ENCODE data around the gene DEGS2.

DNA sequence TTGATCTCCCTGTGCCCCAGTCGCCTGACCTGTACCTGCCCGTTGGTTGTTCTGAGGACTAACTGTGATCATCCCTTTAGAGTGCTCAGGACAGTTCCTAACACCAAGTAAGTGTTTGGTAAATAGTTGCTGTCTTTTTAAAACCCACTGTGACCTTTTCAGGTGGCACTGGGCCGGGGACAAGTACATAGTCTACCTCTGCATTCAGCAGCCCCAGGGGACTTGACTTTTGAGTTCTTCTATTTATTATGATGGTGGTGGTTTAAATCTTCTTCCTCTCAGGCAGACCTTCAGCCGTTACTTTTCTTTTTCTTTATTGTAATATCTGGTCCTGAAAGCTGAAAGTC, 55.5 kb downstream of the DEGS2 start:
- TF ChIP-seq, protein P1, sequence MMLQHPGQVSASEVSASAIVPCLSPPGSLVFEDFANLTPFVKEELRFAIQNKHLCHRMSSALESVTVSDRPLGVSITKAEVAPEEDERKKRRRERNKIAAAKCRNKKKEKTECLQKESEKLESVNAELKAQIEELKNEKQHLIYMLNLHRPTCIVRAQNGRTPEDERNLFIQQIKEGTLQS (IDR thresholded peaks at IDR 0.05), result no peak
- TF ChIP-seq EZH2 (IDR thresholded peaks at IDR 0.05) (no peak), POLR2A (IDR thresholded peaks at IDR 0.05; ENCODE audit: borderline replicate concordance, extremely low read depth, insufficient read depth, insufficient read length) (no peak), TCF7L2 (IDR thresholded peaks at IDR 0.05; ENCODE audit: borderline replicate concordance, extremely low read depth, insufficient read depth, insufficient read length) (no peak), ZNF274 (IDR thresholded peaks at IDR 0.05; ENCODE audit: low read depth, low read length) (no peak), YY1 (IDR thresholded peaks at IDR 0.05; ENCODE audit: extremely low read depth, insufficient replicate concordance, low read depth, low read length) (no peak), EZH2phosphoT487 (IDR thresholded peaks at IDR 0.05; ENCODE audit: borderline replicate concordance) (no peak), SIN3A (IDR thresholded peaks at IDR 0.05; ENCODE audit: low read depth) (no peak), RAD21 (IDR thresholded peaks at IDR 0.05; ENCODE audit: low read depth) (no peak), SP1 (IDR thresholded peaks at IDR 0.05; ENCODE audit: low read depth) (no peak), CEBPB (IDR thresholded peaks at IDR 0.05; ENCODE audit: low read depth) (no peak)
- TF ChIP-seq, protein P2, sequence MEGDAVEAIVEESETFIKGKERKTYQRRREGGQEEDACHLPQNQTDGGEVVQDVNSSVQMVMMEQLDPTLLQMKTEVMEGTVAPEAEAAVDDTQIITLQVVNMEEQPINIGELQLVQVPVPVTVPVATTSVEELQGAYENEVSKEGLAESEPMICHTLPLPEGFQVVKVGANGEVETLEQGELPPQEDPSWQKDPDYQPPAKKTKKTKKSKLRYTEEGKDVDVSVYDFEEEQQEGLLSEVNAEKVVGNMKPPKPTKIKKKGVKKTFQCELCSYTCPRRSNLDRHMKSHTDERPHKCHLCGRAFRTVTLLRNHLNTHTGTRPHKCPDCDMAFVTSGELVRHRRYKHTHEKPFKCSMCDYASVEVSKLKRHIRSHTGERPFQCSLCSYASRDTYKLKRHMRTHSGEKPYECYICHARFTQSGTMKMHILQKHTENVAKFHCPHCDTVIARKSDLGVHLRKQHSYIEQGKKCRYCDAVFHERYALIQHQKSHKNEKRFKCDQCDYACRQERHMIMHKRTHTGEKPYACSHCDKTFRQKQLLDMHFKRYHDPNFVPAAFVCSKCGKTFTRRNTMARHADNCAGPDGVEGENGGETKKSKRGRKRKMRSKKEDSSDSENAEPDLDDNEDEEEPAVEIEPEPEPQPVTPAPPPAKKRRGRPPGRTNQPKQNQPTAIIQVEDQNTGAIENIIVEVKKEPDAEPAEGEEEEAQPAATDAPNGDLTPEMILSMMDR (IDR thresholded peaks at IDR 0.05 in 2 of 3, conservative IDR thresholded peaks at IDR 0.05 in 1 of 3; ENCODE audit: borderline replicate concordance in 1 of 3, insufficient read depth in 1 of 3, low read depth in 2 of 3, low read length in 2 of 3), result no peak
- TF ChIP-seq, protein P3, sequence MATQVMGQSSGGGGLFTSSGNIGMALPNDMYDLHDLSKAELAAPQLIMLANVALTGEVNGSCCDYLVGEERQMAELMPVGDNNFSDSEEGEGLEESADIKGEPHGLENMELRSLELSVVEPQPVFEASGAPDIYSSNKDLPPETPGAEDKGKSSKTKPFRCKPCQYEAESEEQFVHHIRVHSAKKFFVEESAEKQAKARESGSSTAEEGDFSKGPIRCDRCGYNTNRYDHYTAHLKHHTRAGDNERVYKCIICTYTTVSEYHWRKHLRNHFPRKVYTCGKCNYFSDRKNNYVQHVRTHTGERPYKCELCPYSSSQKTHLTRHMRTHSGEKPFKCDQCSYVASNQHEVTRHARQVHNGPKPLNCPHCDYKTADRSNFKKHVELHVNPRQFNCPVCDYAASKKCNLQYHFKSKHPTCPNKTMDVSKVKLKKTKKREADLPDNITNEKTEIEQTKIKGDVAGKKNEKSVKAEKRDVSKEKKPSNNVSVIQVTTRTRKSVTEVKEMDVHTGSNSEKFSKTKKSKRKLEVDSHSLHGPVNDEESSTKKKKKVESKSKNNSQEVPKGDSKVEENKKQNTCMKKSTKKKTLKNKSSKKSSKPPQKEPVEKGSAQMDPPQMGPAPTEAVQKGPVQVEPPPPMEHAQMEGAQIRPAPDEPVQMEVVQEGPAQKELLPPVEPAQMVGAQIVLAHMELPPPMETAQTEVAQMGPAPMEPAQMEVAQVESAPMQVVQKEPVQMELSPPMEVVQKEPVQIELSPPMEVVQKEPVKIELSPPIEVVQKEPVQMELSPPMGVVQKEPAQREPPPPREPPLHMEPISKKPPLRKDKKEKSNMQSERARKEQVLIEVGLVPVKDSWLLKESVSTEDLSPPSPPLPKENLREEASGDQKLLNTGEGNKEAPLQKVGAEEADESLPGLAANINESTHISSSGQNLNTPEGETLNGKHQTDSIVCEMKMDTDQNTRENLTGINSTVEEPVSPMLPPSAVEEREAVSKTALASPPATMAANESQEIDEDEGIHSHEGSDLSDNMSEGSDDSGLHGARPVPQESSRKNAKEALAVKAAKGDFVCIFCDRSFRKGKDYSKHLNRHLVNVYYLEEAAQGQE (IDR thresholded peaks at IDR 0.05; ENCODE audit: low read depth), result no peak
